Measurements from ENCODE around the gene PRPF39. TPM values are rescaled to one million over a fixed set of nuclear protein-coding genes. Genes with fewer than 3 reads are reported as not detected.

The PRPF39 gene
- total RNA-seq, 1 experiment from 2014 or later, result 32.3 TPM

DNA sequence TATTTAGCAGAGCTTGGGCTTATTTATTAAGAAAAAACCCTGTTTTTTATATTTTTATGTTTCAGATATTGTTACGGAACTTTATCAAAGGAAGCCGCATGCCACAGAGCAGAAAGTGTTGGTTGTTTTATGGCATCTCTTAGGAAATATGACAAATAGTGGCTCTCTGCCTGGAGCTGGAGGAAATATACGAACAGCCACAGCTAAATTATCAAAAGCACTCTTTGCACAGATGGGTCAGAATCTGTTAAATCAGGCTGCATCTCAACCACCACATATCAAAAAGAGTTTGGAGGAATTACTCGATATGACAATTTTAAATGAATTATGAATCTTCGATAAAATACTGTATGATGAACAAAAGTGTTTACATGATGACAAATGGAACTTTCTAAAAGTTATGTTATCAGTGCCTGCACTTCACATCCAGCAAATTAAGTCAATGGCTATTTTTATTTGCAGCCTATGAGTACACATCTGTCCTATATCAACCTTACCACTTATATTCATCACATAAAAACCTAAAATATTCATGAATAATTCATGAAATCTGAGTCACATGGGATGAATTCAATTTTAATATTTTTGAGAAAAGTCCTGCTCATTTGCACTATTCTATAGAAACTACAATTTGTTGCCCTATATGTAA, 10.6 kb upstream of the PRPF39 start:
- TF ChIP-seq, protein P1, sequence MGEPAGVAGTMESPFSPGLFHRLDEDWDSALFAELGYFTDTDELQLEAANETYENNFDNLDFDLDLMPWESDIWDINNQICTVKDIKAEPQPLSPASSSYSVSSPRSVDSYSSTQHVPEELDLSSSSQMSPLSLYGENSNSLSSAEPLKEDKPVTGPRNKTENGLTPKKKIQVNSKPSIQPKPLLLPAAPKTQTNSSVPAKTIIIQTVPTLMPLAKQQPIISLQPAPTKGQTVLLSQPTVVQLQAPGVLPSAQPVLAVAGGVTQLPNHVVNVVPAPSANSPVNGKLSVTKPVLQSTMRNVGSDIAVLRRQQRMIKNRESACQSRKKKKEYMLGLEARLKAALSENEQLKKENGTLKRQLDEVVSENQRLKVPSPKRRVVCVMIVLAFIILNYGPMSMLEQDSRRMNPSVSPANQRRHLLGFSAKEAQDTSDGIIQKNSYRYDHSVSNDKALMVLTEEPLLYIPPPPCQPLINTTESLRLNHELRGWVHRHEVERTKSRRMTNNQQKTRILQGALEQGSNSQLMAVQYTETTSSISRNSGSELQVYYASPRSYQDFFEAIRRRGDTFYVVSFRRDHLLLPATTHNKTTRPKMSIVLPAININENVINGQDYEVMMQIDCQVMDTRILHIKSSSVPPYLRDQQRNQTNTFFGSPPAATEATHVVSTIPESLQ (CRISPR knock-in tag; IDR thresholded peaks at IDR 0.05), result no peak
- TF ChIP-seq, protein P2, sequence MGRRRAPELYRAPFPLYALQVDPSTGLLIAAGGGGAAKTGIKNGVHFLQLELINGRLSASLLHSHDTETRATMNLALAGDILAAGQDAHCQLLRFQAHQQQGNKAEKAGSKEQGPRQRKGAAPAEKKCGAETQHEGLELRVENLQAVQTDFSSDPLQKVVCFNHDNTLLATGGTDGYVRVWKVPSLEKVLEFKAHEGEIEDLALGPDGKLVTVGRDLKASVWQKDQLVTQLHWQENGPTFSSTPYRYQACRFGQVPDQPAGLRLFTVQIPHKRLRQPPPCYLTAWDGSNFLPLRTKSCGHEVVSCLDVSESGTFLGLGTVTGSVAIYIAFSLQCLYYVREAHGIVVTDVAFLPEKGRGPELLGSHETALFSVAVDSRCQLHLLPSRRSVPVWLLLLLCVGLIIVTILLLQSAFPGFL (CRISPR knock-in tag; IDR thresholded peaks at IDR 0.05; ENCODE audit: borderline replicate concordance), result no peak
- Mint-ChIP-seq H3K9me3 (no peaks in the 10 kb centered on the region), H3K4me1 (peaks cover 9% of the 10 kb centered on the region), H3K27me3 (ENCODE audit: low read depth) (no peaks in the 10 kb centered on the region), H3K36me3 (0 out of 2 replicates have a peak, but pooled peaks cover 5% of the 10 kb centered on the region), H3K27ac (no peak overlapping the region), H3K4me3 (no peak overlapping the region)
- ChIA-PET POLR2A (no interaction called here), CTCF (interaction anchor here (0.6 to 1.0 kb wide), 2 partner anchors 96 to 159 kb away, joined by 3 read pairs; no protein-coding TSS in a partner anchor)
- DNase-seq (ENCODE audit: low spot score) (no peak), ATAC-seq (no peak)

- peaks cover 13% of the 10 kb centered on the region for H3K9me3 Mint-ChIP-seq
- H3K27ac Mint-ChIP-seq, result no peak overlapping the region
- no peak overlapping the region for H3K4me3 Mint-ChIP-seq
- ChIA-PET POLR2A (no interaction called here), CTCF (no interaction called here)
- H3K36me3 Mint-ChIP-seq, result 0 out of 2 replicates have a peak, but pooled peaks cover 2% of the 10 kb centered on the region
- ATAC-seq, result no peak
- DNase-seq (ENCODE audit: low spot score), result no peak
- peaks cover 16% of the 10 kb centered on the region for H3K4me1 Mint-ChIP-seq
- no peaks in the 10 kb centered on the region for H3K27me3 Mint-ChIP-seq (ENCODE audit: low read depth)
- TF ChIP-seq IRF1 (CRISPR knock-in tag; IDR thresholded peaks at IDR 0.05) (no peak), E2F4 (CRISPR knock-in tag; IDR thresholded peaks at IDR 0.05; ENCODE audit: borderline replicate concordance, low read depth) (no peak), FOXJ3 (CRISPR knock-in tag; IDR thresholded peaks at IDR 0.05; ENCODE audit: borderline replicate concordance) (no peak), AFF4 (CRISPR knock-in tag; IDR thresholded peaks at IDR 0.05; ENCODE audit: borderline replicate concordance) (no peak), ATF2 (CRISPR knock-in tag; IDR thresholded peaks at IDR 0.05; ENCODE audit: borderline replicate concordance, low read depth) (no peak), ZNF219 (CRISPR knock-in tag; IDR thresholded peaks at IDR 0.05; ENCODE audit: borderline replicate concordance) (no peak), USF1 (CRISPR knock-in tag; IDR thresholded peaks at IDR 0.05) (no peak), FOXP1 (CRISPR knock-in tag; IDR thresholded peaks at IDR 0.05; ENCODE audit: borderline replicate concordance) (no peak), NR2C2 (CRISPR knock-in tag; IDR thresholded peaks at IDR 0.05) (no peak)
- TF ChIP-seq, protein P3, sequence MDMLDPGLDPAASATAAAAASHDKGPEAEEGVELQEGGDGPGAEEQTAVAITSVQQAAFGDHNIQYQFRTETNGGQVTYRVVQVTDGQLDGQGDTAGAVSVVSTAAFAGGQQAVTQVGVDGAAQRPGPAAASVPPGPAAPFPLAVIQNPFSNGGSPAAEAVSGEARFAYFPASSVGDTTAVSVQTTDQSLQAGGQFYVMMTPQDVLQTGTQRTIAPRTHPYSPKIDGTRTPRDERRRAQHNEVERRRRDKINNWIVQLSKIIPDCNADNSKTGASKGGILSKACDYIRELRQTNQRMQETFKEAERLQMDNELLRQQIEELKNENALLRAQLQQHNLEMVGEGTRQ (CRISPR knock-in tag; IDR thresholded peaks at IDR 0.05), result no peak
- TF ChIP-seq, protein P1 (CRISPR knock-in tag; IDR thresholded peaks at IDR 0.05), result no peak
- TF ChIP-seq, protein P4, sequence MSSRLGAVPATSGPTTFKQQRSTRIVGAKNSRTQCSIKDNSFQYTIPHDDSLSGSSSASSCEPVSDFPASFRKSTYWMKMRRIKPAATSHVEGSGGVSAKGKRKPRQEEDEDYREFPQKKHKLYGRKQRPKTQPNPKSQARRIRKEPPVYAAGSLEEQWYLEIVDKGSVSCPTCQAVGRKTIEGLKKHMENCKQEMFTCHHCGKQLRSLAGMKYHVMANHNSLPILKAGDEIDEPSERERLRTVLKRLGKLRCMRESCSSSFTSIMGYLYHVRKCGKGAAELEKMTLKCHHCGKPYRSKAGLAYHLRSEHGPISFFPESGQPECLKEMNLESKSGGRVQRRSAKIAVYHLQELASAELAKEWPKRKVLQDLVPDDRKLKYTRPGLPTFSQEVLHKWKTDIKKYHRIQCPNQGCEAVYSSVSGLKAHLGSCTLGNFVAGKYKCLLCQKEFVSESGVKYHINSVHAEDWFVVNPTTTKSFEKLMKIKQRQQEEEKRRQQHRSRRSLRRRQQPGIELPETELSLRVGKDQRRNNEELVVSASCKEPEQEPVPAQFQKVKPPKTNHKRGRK (CRISPR knock-in tag; IDR thresholded peaks at IDR 0.05; ENCODE audit: borderline replicate concordance), result no peak
- TF ChIP-seq, protein P5, sequence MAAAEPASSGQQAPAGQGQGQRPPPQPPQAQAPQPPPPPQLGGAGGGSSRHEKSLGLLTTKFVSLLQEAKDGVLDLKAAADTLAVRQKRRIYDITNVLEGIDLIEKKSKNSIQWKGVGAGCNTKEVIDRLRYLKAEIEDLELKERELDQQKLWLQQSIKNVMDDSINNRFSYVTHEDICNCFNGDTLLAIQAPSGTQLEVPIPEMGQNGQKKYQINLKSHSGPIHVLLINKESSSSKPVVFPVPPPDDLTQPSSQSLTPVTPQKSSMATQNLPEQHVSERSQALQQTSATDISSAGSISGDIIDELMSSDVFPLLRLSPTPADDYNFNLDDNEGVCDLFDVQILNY (CRISPR knock-in tag; IDR thresholded peaks at IDR 0.05), result no peak
Observed at GRCh38 chr14:45078323-45078722, 5.6 kb upstream of the PRPF39 start.
